Mammary epithelial cell (primary cell): ENCODE data around the gene LRRC37A.
"Not testable (repeated sequence)": the region's sequence is repeated elsewhere in the genome, so short reads cannot be mapped to it uniquely, and the experiment has no call there.

Experiments used
- CTCF ChIP-seq, 2 donors: IDR thresholded peaks in 1 of 2; conservative IDR thresholded peaks in 1 of 2; 2 replicates each; pipeline ENCODE4 v1.5.1; 2011 to 2012; ENCODE audit warnings: inconsistent platforms in 2 of 2, low read length in 2 of 2, mild to moderate bottlenecking in 2 of 2, control low read depth in 1 of 2, low read depth in 1 of 2; ENCODE audit not compliant: insufficient read depth in 1 of 2; ENCODE audit errors: extremely low read depth in 1 of 2
- EZH2 ChIP-seq: IDR thresholded peaks from 2 replicates; pipeline ENCODE4 v1.6.1; 2012; ENCODE audit warnings: low read length, inconsistent platforms, borderline replicate concordance

- TF ChIP-seq EZH2; CTCF (conservative IDR thresholded peaks at IDR 0.05 in 1 of 2, IDR thresholded peaks at IDR 0.05 in 1 of 2; ENCODE audit: extremely low read depth in 1 of 2, insufficient read depth in 1 of 2, low read depth in 1 of 2, low read length in 2 of 2): not testable (repeated sequence)
Observed at GRCh38 chr17:46290906-46291546, 3.9 kb upstream of the LRRC37A start.
